GM23248 (cell line): ENCODE data around the gene ZNF644. TPM values are rescaled to one million over a fixed set of nuclear protein-coding genes. Genes with fewer than 3 reads are reported as not detected.

ENCODE experiments used
- DNase-seq: peaks from one replicate; pipeline ENCODE4 v3.0.0-alpha.2; 2015
- H2AFZ ChIP-seq: fragments of 200-600 bp; sonication (generic); 2 replicates; pipeline ENCODE4 v1.6.1; 2016; ENCODE audit warnings: antibody characterized with exemption
- H3F3A ChIP-seq: fragments of 200-600 bp; sonication (generic); 2 replicates; pipeline ENCODE4 v1.6.1; 2016; ENCODE audit warnings: mild to moderate bottlenecking, antibody characterized with exemption, mixed run types; ENCODE audit not compliant: insufficient read depth
- H3K27ac ChIP-seq: fragments of 200-600 bp; sonication (generic); 2 replicates; pipeline ENCODE4 v1.5.1; 2016; ENCODE audit warnings: mild to moderate bottlenecking
- H3K27me3 ChIP-seq: fragments of 200-600 bp; sonication (generic); replicated peaks from 2 replicates; pipeline ENCODE4 v1.6.1; 2016; ENCODE audit warnings: mild to moderate bottlenecking; ENCODE audit not compliant: insufficient read depth
- H3K36me3 ChIP-seq: fragments of 200-600 bp; sonication (generic); 2 replicates; pipeline ENCODE4 v1.6.1; 2016; ENCODE audit warnings: low read depth, mild to moderate bottlenecking
- H3K4me1 ChIP-seq: fragments of 200-600 bp; sonication (generic); 2 replicates; pipeline ENCODE4 v1.6.1; 2016; ENCODE audit warnings: mild to moderate bottlenecking; ENCODE audit not compliant: insufficient read depth
- H3K4me2 ChIP-seq: fragments of 200-600 bp; sonication (generic); one replicate; pipeline ENCODE4 v1.6.1; 2016; ENCODE audit warnings: mild to moderate bottlenecking; ENCODE audit not compliant: unreplicated experiment
- H3K4me3 ChIP-seq: fragments of 200-600 bp; sonication (generic); 2 replicates; pipeline ENCODE4 v1.5.1; 2016; ENCODE audit warnings: mild to moderate bottlenecking
- H3K79me2 ChIP-seq: fragments of 200-600 bp; sonication (generic); 2 replicates; pipeline ENCODE4 v1.6.1; 2016; ENCODE audit warnings: mild to moderate bottlenecking; ENCODE audit not compliant: insufficient read depth
- H3K9ac ChIP-seq: fragments of 200-600 bp; sonication (generic); 2 replicates; pipeline ENCODE4 v1.6.1; 2016; ENCODE audit warnings: mild to moderate bottlenecking
- H3K9me2 ChIP-seq: fragments of 200-600 bp; sonication (generic); 2 replicates; pipeline ENCODE4 v1.6.1; 2016; ENCODE audit warnings: mixed run types, mild to moderate bottlenecking, moderate library complexity; ENCODE audit not compliant: insufficient read depth
- H3K9me3 ChIP-seq: fragments of 200-600 bp; sonication (generic); one replicate; pipeline ENCODE4 v1.6.1; 2017; ENCODE audit warnings: low read depth
- H4K20me1 ChIP-seq: fragments of 200-600 bp; sonication (generic); 2 replicates; pipeline ENCODE4 v1.6.0; 2016; ENCODE audit not compliant: insufficient read depth
- EZH2 ChIP-seq: fragments of 200-600 bp; sonication (generic); IDR thresholded peaks from 2 replicates; pipeline ENCODE4 v1.6.1; 2018; ENCODE audit warnings: antibody characterized with exemption, mild to moderate bottlenecking; ENCODE audit not compliant: insufficient read depth, poor library complexity, severe bottlenecking
- EZH2phosphoT487 ChIP-seq: fragments of 200-600 bp; sonication (generic); IDR thresholded peaks from 2 replicates; pipeline ENCODE4 v1.6.1; 2018; ENCODE audit warnings: antibody characterized with exemption, moderate library complexity, mild to moderate bottlenecking, low read depth; ENCODE audit not compliant: insufficient read depth
- WGBS, 2 experiments: methylation state at CpG; one replicate each; pipeline ENCODE4 v1.1.6; 2015 to 2017; ENCODE audit warnings: low lambda C conversion rate in 2 of 2, low coverage in 1 of 2; ENCODE audit errors: missing lambda C conversion rate in 2 of 2; 5-methylcytosine and 5-hydroxymethylcytosine counted together
- in situ Hi-C: fragments of 300-500 bp; cut with MboI; formaldehyde crosslinking; loops from 2 replicates; pipeline ENCODE4 v1.15.0; 2020
- polyA plus RNA-seq: library from polyadenylated mRNA; unstranded; fragments of >200 nt; fragmentation: Nextera tagmentation; extraction: Ambion mirVana; gene quantifications from 2 replicates; pipeline ENCODE4 v1.2.1, GENCODE V29; 2016
- total RNA-seq: library from RNA; depleted of rRNA; stranded (reverse); fragments of >200 nt; shearing (Covaris generic); gene quantifications from 2 replicates; pipeline ENCODE4 v1.2.3, GENCODE V29; 2014

The ZNF644 gene
- total and polyA plus RNA-seq, 2 experiments from 2014 or later: 34.1 to 35.9 TPM

- H3K4me3 ChIP-seq: no peak overlapping the region
- H3K9ac ChIP-seq: no peak overlapping the region
- in situ Hi-C loops: no loop called here
- WGBS, 2 experiments: 95 to 96% methylated on average over 1 of the region's 1 CpG
- no peaks in the 10 kb centered on the region for H3K36me3 ChIP-seq
- DNase-seq: no peak
- H3K9me2 ChIP-seq: no peaks in the 10 kb centered on the region
- no peaks in the 10 kb centered on the region for H3K4me1 ChIP-seq
- no peaks in the 10 kb centered on the region for H3K27me3 ChIP-seq
- no peak overlapping the region for H2AFZ ChIP-seq
- H3K79me2 ChIP-seq: peaks cover 98% of the 10 kb centered on the region
- no peak overlapping the region for H3K4me2 ChIP-seq
- H3K27ac ChIP-seq: no peak overlapping the region
- H4K20me1 ChIP-seq: peaks cover 17% of the 10 kb centered on the region; the same call in 1 of the 2 replicates
- H3F3A ChIP-seq: no peaks in the 10 kb centered on the region
- H3K9me3 ChIP-seq: no peaks in the 10 kb centered on the region
- TF ChIP-seq EZH2 (no peak), EZH2phosphoT487 (no peak)
These were observed 75.2 kb downstream of the ZNF644 start for GRCh38 chr1:90946630-90947029.

GRCh38 chr1:90945287-90945686 lies 76.5 kb downstream of the ZNF644 start:
- no peaks in the 10 kb centered on the region for H3K4me1 ChIP-seq
- no peak overlapping the region for H3K4me3 ChIP-seq
- peaks cover 98% of the 10 kb centered on the region for H3K79me2 ChIP-seq
- H3K27me3 ChIP-seq: no peaks in the 10 kb centered on the region
- H3K36me3 ChIP-seq: peaks cover 8% of the 10 kb centered on the region; the same call in 1 of the 2 replicates
- no peaks in the 10 kb centered on the region for H3K9me2 ChIP-seq
- no peak overlapping the region for H2AFZ ChIP-seq
- peaks cover 17% of the 10 kb centered on the region; the same call in 1 of the 2 replicates for H4K20me1 ChIP-seq
- in situ Hi-C loops: no loop called here
- no peak for TF ChIP-seq EZH2phosphoT487
- TF ChIP-seq EZH2: no peak
- H3K4me2 ChIP-seq: no peak overlapping the region
- no peaks in the 10 kb centered on the region for H3K9me3 ChIP-seq
- H3K9ac ChIP-seq: no peak overlapping the region
- no peaks in the 10 kb centered on the region for H3F3A ChIP-seq
- no peak overlapping the region for H3K27ac ChIP-seq
- DNase-seq: no peak

- Histone ChIP-seq H3K9me3 (no peaks in the 10 kb centered on the region), H3F3A (no peaks in the 10 kb centered on the region), H3K27ac (no peak overlapping the region), H3K4me2 (no peak overlapping the region), H3K4me3 (no peak overlapping the region), H3K79me2 (peaks cover 100% of the 10 kb centered on the region), H3K36me3 (peaks cover 18% of the 10 kb centered on the region; the same call in 1 of the 2 replicates), H2AFZ (no peak overlapping the region), H3K9ac (no peak overlapping the region), H3K9me2 (no peaks in the 10 kb centered on the region), H3K27me3 (no peaks in the 10 kb centered on the region), H4K20me1 (peaks cover 17% of the 10 kb centered on the region; the same call in 1 of the 2 replicates), H3K4me1 (no peaks in the 10 kb centered on the region)
- TF ChIP-seq EZH2 (no peak), EZH2phosphoT487 (no peak)
- in situ Hi-C loops: no loop called here
- WGBS, 2 experiments: 99% methylated on average over 4 of the region's 4 CpGs
- no peak for DNase-seq
These were observed 77.9 kb downstream of the ZNF644 start for GRCh38 chr1:90943966-90944365.

GRCh38 chr1:90940746-90941145 lies 81.1 kb downstream of the ZNF644 start:
- no peaks in the 10 kb centered on the region for H3F3A ChIP-seq
- 98 to 99% methylated on average over 2 of the region's 2 CpGs for WGBS, 2 experiments

GRCh38 chr1:90936731-90937130 lies 85.1 kb downstream of the ZNF644 start:
- Histone ChIP-seq H2AFZ (no peak overlapping the region), H3K4me3 (no peak overlapping the region), H4K20me1 (no peaks in the 10 kb centered on the region; the same call in 1 of the 2 replicates), H3K4me1 (no peaks in the 10 kb centered on the region), H3K27ac (no peak overlapping the region), H3K9me3 (no peaks in the 10 kb centered on the region), H3K9ac (no peak overlapping the region), H3K79me2 (peaks cover 100% of the 10 kb centered on the region), H3F3A (no peaks in the 10 kb centered on the region), H3K9me2 (no peaks in the 10 kb centered on the region), H3K27me3 (no peaks in the 10 kb centered on the region), H3K4me2 (no peak overlapping the region), H3K36me3 (peaks cover 55% of the 10 kb centered on the region)
- in situ Hi-C loops: no loop called here
- no peak for DNase-seq
- TF ChIP-seq EZH2phosphoT487: no peak
- no peak for TF ChIP-seq EZH2
- WGBS, 2 experiments: 97 to 100% methylated on average over 1 of the region's 1 CpG

More at GRCh38 chr1:90940746-90941145, 81.1 kb downstream of the ZNF644 start:
- Histone ChIP-seq H3K27me3 (no peaks in the 10 kb centered on the region), H3K9ac (no peak overlapping the region), H3K4me1 (no peaks in the 10 kb centered on the region), H3K4me2 (no peak overlapping the region), H3K4me3 (no peak overlapping the region), H3K9me2 (no peaks in the 10 kb centered on the region), H3K9me3 (no peaks in the 10 kb centered on the region), H4K20me1 (peaks cover 6% of the 10 kb centered on the region), H3K79me2 (peaks cover 100% of the 10 kb centered on the region), H3K36me3 (peaks cover 32% of the 10 kb centered on the region; the same call in 1 of the 2 replicates), H2AFZ (no peak overlapping the region), H3K27ac (no peak overlapping the region)
- no peak for TF ChIP-seq EZH2
- no peak for TF ChIP-seq EZH2phosphoT487
- DNase-seq: no peak
- in situ Hi-C loops: no loop called here
